GM13976 (cell line): ENCODE data around the gene SYNPO.

Experiments used
- DNase-seq: peaks from one replicate; pipeline ENCODE4 v3.0.0; 2012; ENCODE audit warnings: low spot score
- in situ Hi-C: fragments of 300-500 bp; cut with MboI; formaldehyde crosslinking; loops from one replicate; pipeline ENCODE4 v1.12.0; 2022; ENCODE audit warnings: low sequenced_read_pairs, mixed read lengths, inconsistent platforms; ENCODE audit not compliant: unreplicated experiment
- TF ChIP-seq, protein P1 (sequence below): IDR thresholded peaks from 2 replicates; pipeline ENCODE4 v1.5.1; 2012; ENCODE audit warnings: borderline replicate concordance, mild to moderate bottlenecking; ENCODE audit not compliant: insufficient read depth; ENCODE audit errors: extremely low read depth, missing control alignments, control extremely low read depth

Gene SYNPO, protein sequence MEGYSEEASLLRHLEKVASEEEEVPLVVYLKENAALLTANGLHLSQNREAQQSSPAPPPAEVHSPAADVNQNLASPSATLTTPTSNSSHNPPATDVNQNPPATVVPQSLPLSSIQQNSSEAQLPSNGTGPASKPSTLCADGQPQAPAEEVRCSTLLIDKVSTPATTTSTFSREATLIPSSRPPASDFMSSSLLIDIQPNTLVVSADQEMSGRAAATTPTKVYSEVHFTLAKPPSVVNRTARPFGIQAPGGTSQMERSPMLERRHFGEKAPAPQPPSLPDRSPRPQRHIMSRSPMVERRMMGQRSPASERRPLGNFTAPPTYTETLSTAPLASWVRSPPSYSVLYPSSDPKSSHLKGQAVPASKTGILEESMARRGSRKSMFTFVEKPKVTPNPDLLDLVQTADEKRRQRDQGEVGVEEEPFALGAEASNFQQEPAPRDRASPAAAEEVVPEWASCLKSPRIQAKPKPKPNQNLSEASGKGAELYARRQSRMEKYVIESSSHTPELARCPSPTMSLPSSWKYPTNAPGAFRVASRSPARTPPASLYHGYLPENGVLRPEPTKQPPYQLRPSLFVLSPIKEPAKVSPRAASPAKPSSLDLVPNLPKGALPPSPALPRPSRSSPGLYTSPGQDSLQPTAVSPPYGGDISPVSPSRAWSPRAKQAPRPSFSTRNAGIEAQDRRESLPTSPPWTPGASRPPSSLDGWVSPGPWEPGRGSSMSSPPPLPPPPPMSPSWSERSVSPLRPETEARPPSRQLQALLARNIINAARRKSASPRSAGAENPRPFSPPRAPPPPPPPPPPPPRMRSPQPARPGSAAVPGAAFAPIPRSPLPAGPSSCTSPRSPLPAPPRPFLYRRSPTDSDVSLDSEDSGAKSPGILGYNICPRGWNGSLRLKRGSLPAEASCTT

DNA sequence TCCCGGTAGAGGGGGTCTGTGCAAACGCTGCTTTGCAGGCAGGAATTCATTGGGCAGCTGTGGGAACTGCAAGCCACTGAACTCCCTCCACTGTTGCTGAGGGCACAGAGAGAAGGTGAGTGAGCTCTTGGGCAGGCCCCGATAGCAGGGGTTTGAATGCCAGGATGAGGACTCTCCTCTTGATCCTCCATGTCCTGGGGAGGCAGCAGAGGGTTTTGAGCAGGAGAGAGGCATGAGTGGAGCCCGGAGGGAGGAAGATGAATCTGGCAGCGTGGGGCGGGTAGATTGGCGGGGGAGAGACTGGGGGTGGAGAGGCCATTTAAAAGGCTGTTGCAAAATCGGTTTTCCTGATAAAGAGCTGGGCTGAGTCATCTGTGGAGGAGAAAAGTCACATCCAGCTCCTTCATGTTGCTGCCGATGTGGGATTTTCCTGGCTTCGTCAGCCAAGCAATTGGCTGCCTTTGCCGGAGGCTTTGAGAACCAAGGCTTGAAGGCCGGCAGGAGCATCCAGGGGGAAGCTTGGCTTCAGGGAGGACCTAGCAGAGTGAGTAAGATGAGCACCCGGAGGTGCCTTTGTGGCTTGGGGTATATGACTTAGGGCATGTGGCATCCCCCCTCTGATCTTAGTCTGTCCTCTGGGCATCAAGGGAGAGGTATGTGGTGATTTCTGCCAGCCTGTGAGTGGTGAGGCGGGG, at the start of gene SYNPO:
Gene SYNPO, plus strand, starts transcription at position 350 of the 695 bp plus-strand sequence. CDS start 7,616 bp downstream, outside the sequence.
- no peak for DNase-seq
- in situ Hi-C loops: no loop called here
- TF ChIP-seq, protein P1, sequence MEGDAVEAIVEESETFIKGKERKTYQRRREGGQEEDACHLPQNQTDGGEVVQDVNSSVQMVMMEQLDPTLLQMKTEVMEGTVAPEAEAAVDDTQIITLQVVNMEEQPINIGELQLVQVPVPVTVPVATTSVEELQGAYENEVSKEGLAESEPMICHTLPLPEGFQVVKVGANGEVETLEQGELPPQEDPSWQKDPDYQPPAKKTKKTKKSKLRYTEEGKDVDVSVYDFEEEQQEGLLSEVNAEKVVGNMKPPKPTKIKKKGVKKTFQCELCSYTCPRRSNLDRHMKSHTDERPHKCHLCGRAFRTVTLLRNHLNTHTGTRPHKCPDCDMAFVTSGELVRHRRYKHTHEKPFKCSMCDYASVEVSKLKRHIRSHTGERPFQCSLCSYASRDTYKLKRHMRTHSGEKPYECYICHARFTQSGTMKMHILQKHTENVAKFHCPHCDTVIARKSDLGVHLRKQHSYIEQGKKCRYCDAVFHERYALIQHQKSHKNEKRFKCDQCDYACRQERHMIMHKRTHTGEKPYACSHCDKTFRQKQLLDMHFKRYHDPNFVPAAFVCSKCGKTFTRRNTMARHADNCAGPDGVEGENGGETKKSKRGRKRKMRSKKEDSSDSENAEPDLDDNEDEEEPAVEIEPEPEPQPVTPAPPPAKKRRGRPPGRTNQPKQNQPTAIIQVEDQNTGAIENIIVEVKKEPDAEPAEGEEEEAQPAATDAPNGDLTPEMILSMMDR: no peak

DNA sequence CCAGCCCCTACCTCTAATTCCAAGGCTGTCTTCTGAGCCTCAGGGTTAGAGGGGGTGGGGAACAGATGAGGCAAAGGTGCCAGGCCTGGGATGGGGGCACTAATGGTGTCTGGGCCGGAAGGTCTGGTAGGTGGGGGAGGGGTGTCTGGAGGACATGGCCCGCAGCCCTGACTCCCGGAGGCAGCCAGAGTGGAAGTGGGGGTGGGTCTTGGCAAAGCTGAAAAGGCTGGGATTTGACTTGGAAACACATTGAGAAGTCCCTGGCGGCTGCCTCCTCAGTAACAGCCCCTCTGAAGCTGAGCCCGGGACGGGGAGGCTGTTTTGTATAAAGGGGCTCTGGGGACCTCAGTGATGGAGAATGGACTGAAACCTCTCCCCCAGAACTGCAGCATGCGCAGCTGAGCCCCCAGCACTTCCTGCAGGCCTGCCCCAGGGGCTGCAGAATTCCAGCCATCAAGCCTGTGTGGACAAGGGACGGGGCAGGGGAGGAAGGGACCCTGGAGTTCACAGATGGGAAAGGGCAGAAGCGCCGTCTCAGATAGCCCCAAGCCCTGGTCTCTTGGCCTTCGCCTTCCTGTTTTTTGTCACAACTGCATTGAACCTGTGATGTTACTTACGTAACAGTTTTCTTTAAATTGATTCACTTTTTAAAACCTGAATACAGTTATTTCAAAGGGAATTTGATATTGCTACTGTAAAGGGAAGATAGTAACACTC, 49.3 kb upstream of the SYNPO start:
- DNase-seq: no peak
- in situ Hi-C loops: no loop called here

DNA sequence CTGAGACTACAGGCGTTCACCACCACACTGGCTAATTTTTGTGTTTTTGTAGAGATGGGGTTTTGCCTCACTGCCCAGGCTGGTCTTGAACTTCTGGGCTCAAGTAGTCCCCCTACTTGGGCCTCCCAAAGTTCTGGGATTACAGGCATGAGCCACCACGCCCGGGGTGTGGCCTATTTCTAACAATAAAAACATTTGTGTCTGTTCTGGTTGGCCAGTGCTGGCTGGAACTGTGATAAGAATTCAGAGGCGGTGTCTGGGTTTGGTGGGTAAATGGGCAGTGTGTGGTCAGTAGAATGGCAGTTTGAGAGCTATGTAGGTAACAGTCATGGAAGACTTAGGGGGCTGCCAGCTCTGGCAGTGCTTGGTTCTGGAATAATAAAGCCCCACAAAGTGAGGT, 46.9 kb upstream of the SYNPO start:
- TF ChIP-seq, protein P1: no peak
- no peak for DNase-seq
- in situ Hi-C loops: no loop called here

More for the DNA sequence above, 49.3 kb upstream of the SYNPO start:
- TF ChIP-seq, protein P1: no peak

DNA sequence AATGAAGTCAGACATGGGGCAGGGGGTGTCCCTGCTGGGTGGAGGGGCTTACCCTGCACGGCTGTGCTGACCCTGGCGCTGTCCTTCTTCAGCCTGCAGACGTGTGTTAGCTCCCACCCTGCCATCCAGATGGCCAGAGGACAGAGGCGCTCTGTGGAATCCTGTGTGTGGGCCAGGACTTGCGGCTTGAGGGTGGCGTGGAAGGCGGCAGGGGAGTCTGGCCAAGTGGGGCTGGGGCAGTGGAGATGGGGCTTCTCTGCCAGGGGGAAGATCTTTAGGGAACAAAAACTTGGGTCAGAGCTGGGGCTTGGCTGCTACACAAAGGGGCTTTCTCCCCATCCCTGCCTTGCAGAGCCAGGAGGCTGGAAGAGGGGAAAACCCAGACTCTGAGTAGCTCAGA, 46.5 kb upstream of the SYNPO start:
- no peak for DNase-seq
- in situ Hi-C loops: no loop called here
- TF ChIP-seq, protein P1: no peak

DNA sequence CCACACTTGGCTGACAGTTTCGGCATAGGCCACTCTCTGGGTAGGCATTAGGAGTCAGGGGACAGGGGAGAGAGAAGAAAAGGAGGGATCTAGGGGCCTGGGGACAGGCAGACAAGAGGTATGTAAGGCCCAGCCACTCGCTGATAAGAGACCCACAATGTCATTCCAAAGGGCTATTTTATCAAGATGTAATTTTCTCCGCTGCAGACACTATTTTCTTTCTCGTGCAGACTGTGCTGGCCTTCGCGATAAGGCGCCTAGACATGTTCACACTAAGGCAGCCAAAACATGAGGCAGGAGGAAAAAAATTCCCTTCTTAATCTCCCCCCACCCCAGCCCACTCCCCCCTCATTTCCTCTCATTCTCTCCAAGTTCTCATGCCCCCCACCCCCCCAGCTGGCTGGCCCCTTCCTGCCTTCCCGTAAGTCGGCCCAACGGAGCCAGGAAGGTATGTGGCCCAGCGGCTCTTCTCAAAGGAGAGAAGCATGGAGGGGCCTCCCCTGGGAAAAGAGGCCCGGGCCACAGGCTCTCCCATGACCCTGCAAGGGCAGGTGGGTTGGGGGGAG, 44.9 kb upstream of the SYNPO start:
- TF ChIP-seq, protein P1: no peak
- DNase-seq: no peak

DNA sequence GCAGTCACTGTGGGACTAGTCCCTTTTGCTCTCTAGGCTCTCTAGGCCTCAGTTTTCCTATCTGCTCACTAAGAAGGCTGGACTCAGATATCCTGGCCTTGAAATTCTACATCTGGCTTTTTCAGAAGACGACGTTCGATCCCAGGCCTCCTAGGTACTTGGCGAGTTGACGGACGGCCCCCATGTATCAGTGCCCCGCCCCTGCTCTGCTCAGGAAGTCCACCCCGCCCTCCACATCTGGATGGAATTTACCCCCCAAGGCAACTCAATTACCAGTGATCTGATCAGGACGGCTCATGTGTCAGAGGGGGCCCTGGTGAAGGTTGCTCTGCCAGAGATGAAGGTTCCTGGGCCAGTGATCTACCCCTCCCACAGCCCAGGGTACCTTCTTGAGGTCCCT, 44.1 kb upstream of the SYNPO start:
- in situ Hi-C loops: no loop called here
- DNase-seq: no peak
- TF ChIP-seq, protein P1: no peak

More for the DNA sequence above, 44.9 kb upstream of the SYNPO start:
- in situ Hi-C loops: no loop called here
